Left ventricle myocardium inferior (tissue), 1 donor: ENCODE measurements around the gene ICOS. TPM values are rescaled to one million over a fixed set of nuclear protein-coding genes. Genes with fewer than 3 reads are reported as not detected.

ENCODE experiments used
- DNase-seq: peaks from one replicate; pipeline ENCODE4 v3.0.0-alpha.2; 2020
- H3K27ac ChIP-seq: fragments of 200-600 bp; replicated peaks from 2 replicates; pipeline ENCODE4 v1.8.0; 2021
- H3K27me3 ChIP-seq: fragments of 200-600 bp; 2 replicates; pipeline ENCODE4 v1.8.0; 2021; ENCODE audit warnings: low read depth
- H3K36me3 ChIP-seq: fragments of 200-600 bp; 2 replicates; pipeline ENCODE4 v1.8.0; 2021
- H3K4me1 ChIP-seq: fragments of 200-600 bp; 2 replicates; pipeline ENCODE4 v1.8.0; 2021
- H3K4me3 ChIP-seq: fragments of 200-600 bp; 2 replicates; pipeline ENCODE4 v1.8.0; 2021; ENCODE audit warnings: mild to moderate bottlenecking, moderate library complexity
- H3K9me3 ChIP-seq: fragments of 200-600 bp; replicated peaks from 2 replicates; pipeline ENCODE4 v1.8.0; 2021
- intact Hi-C: fragments of 100-400 bp; cut with micrococcal nuclease; formaldehyde crosslinking; loops from one replicate; pipeline ENCODE4 v1.11.0; 2022
- total RNA-seq: library from RNA; stranded (reverse); fragmentation: NEBNext Ultra II Directional; extraction: Animal tissue kit (Norgen Biotek cat#: 25700); gene quantifications from one replicate; pipeline ENCODE4 v1.2.1, GENCODE V29; 2021
- TF ChIP-seq, protein P1 (sequence below): fragments of 200-600 bp; IDR thresholded peaks from 2 replicates; pipeline ENCODE4 v1.8.0; 2021; ENCODE audit warnings: antibody characterized with exemption, mild to moderate bottlenecking, borderline replicate concordance
- donor health status: DM: no; HTN: yes; CAD: no; lungs with severe emphysema.

ICOS gene
- total RNA-seq, 1 donor from 2014 or later = not detected

DNA sequence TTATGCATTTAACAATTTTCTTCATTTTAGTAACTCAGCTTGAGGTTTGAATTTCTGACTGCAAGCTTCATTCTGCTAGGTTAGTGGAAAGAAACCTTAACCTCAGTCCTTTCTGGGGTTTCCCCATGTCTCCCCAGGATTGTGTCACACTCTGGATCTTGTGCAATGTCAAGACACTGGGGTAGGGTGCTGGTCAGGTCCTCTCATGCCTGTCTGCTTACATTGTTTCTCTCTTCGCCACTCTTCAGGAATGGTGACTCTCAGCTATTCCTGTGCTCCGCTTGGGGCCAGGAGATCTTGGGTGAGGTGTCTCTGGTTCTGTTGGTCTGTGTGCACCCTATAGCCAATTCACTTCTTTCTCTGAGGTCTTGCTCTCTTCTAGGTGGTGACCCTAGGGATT lies 45.1 kb upstream of the ICOS start:
- Histone ChIP-seq H3K9me3 (no peaks in the 10 kb centered on the region), H3K27ac (no peak overlapping the region), H3K27me3 (no peaks in the 10 kb centered on the region), H3K36me3 (no peaks in the 10 kb centered on the region), H3K4me1 (peaks cover 5% of the 10 kb centered on the region), H3K4me3 (no peak overlapping the region)
- DNase-seq = no peak
- TF ChIP-seq, protein P1, sequence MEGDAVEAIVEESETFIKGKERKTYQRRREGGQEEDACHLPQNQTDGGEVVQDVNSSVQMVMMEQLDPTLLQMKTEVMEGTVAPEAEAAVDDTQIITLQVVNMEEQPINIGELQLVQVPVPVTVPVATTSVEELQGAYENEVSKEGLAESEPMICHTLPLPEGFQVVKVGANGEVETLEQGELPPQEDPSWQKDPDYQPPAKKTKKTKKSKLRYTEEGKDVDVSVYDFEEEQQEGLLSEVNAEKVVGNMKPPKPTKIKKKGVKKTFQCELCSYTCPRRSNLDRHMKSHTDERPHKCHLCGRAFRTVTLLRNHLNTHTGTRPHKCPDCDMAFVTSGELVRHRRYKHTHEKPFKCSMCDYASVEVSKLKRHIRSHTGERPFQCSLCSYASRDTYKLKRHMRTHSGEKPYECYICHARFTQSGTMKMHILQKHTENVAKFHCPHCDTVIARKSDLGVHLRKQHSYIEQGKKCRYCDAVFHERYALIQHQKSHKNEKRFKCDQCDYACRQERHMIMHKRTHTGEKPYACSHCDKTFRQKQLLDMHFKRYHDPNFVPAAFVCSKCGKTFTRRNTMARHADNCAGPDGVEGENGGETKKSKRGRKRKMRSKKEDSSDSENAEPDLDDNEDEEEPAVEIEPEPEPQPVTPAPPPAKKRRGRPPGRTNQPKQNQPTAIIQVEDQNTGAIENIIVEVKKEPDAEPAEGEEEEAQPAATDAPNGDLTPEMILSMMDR = no peak
- intact Hi-C loops = no loop called here

DNA sequence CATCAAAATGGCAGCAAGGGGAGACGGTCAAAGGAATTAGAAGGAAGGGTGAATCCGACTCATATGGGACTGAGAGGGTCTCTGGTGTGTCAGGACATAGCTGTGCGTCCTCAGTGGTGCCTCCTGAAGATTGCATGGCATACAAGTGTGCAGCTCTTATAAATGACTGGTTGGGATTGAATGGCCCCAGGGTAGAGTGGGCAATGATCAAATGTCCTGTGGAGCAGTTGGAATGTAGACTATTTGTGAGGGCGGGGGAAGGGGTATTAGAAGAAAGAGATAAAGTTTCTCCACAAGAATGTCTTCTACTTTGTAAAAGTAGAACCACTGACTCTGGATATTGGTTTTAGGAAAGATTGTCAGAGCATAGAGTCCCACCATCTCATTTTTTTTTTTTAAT lies 44.4 kb upstream of the ICOS start:
- intact Hi-C loops = no loop called here
- no peaks in the 10 kb centered on the region for H3K9me3 ChIP-seq
- no peaks in the 10 kb centered on the region for H3K27me3 ChIP-seq
- TF ChIP-seq, protein P1 = no peak
- peaks cover 5% of the 10 kb centered on the region for H3K4me1 ChIP-seq
- H3K36me3 ChIP-seq = no peaks in the 10 kb centered on the region
- H3K27ac ChIP-seq = no peak overlapping the region
- no peak for DNase-seq
- H3K4me3 ChIP-seq = no peak overlapping the region

DNA sequence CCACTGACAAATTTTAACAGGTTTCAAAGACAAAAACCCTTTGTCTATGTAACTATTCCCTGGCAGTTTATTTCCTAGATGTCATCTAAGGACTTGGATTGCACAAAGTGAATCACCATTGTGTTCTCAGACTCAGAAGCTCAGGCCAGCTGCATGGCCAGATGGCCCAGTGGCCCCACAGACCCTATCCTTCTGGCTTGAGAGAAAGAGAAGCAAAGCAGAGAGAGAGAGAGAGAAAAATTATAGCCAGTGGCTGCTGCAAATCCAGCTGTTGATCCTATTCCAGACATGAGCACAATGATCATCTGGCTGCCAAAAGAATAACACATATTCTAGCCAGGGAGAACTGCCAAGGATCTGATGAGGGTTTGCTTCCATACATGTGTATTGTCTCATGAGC lies 43.2 kb upstream of the ICOS start:
- peaks cover 5% of the 10 kb centered on the region for H3K4me1 ChIP-seq
- intact Hi-C loops = no loop called here
- peak overlapping the region; percentile 66 for H3K27ac ChIP-seq
- TF ChIP-seq, protein P1 = no peak
- no peak overlapping the region for H3K4me3 ChIP-seq
- no peaks in the 10 kb centered on the region for H3K27me3 ChIP-seq
- no peaks in the 10 kb centered on the region for H3K36me3 ChIP-seq
- DNase-seq = peak; percentile 68
- H3K9me3 ChIP-seq = no peaks in the 10 kb centered on the region

DNA sequence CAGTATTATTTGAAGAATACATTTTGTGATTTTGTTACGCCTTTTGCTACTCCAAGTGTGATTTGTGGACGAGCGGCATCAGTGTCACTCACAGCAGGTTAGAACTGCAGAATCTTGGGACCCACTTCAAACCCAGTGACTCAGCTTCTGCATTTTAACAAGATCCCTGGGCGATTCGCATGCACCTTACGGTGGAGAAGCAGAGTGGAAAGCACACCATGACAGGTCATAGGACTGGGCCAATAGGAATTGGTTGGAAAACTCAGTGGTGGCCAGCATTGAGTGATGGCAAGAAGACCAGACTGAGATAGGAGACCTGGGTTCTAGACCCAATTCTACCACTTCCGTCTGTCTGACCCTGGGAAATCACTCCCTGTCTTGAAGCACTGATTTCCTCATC lies 42.7 kb upstream of the ICOS start:
- H3K36me3 ChIP-seq = no peaks in the 10 kb centered on the region
- H3K27ac ChIP-seq = peak overlapping the region; percentile 51
- no peak for DNase-seq
- TF ChIP-seq, protein P1 = no peak
- H3K4me3 ChIP-seq = no peak overlapping the region
- H3K4me1 ChIP-seq = peaks cover 5% of the 10 kb centered on the region
- H3K9me3 ChIP-seq = no peaks in the 10 kb centered on the region
- intact Hi-C loops = no loop called here
- H3K27me3 ChIP-seq = no peaks in the 10 kb centered on the region

DNA sequence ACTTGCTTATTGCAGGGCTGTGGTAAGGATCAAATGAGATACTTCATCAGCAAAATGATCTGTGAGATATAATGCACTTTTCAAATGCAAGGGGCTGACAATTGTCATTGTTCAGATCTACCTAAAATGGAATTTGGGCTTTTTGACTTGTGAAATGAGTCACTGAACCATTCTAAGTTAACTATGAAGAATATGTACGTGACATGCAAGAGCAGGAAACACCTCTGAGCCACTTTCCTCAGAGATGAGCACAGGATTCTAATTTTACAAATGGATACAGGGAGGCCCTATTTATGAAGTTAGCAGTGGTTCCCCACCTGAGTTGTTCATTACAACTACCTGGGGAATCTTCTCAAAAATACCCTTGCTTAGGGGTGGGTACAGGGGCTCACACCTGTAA lies 42.3 kb upstream of the ICOS start:
- TF ChIP-seq, protein P1 = no peak
- Histone ChIP-seq H3K27me3 (no peaks in the 10 kb centered on the region), H3K36me3 (no peaks in the 10 kb centered on the region), H3K4me1 (peaks cover 5% of the 10 kb centered on the region), H3K27ac (peak overlapping the region; percentile 51), H3K9me3 (no peaks in the 10 kb centered on the region), H3K4me3 (no peak overlapping the region)
- intact Hi-C loops = no loop called here
- DNase-seq = no peak

DNA sequence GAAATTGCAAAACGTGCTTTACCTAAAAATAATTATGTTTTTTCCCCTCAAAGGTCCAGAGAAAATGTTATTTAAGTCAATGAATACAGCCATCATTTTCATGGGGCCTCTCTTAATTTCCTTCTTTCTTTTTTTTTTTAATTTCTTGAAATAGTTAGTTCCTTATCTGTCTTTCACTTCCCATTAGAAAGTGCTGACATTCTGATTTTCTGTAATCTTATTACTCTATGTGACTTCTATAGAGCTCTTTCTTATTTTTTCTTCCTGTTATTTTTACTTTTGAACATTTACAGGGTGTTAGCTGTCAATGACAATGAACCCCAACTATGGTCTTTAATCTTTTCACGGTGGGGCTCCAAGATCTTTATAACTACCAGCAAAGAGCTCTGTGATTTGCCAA lies 39.0 kb upstream of the ICOS start:
- intact Hi-C loops = no loop called here
- TF ChIP-seq, protein P1 = no peak
- no peak for DNase-seq
- H3K9me3 ChIP-seq = peaks cover 14% of the 10 kb centered on the region
- no peaks in the 10 kb centered on the region for H3K36me3 ChIP-seq
- H3K4me3 ChIP-seq = no peak overlapping the region
- no peaks in the 10 kb centered on the region for H3K4me1 ChIP-seq
- no peaks in the 10 kb centered on the region for H3K27me3 ChIP-seq
- H3K27ac ChIP-seq = peak overlapping the region; percentile 42
